ENCODE measurements around the gene AGRN. TPM values are rescaled to one million over a fixed set of nuclear protein-coding genes. Genes with fewer than 3 reads are reported as not detected.

The AGRN gene
- total and polyA plus RNA-seq, 2 of the 4 experiments (the other 2 are of a cell fraction): 8.1 to 115 TPM

- no peak overlapping the region for H4K5ac ChIP-seq (ENCODE audit: low read depth, low read length)
- no peak overlapping the region for H2BK120ac ChIP-seq (ENCODE audit: low read depth, low read length)
- TF ChIP-seq POLR2A (IDR thresholded peaks at IDR 0.05; ENCODE audit: low read depth, low read length) (no peak), CEBPB (IDR thresholded peaks at IDR 0.05; ENCODE audit: low read depth, low read length) (no peak), RCOR1 (IDR thresholded peaks at IDR 0.05; ENCODE audit: insufficient replicate concordance, low read length) (no peak), NFE2L2 (IDR thresholded peaks at IDR 0.05; ENCODE audit: low read depth, low read length) (no peak), SMC3 (IDR thresholded peaks at IDR 0.05; ENCODE audit: low read depth, low read length) (no peak), BHLHE40 (IDR thresholded peaks at IDR 0.05; ENCODE audit: low read depth, low read length) (no peak), MAZ (IDR thresholded peaks at IDR 0.05; ENCODE audit: borderline replicate concordance, low read depth, low read length) (no peak), CHD1 (IDR thresholded peaks at IDR 0.05; ENCODE audit: low read depth, low read length) (no peak), CTCF (conservative IDR thresholded peaks at IDR 0.05; ENCODE audit: low read depth, low read length) (no peak)
- no peak overlapping the region for H3K14ac ChIP-seq (replicated peaks; ENCODE audit: low read depth, low read length)
- dilution Hi-C loops (cut with HindIII; ENCODE audit: low sequenced_read_pairs, unreplicated experiment) (no loop called here), intact Hi-C loops (cut with micrococcal nuclease) (loop anchor here (2.0 kb wide), 1 partner anchor 28 kb away; the partner anchor contains the start of gene ISG15), in situ Hi-C loops (cut with MboI; ENCODE audit: low sequenced_read_pairs) (no loop called here)
- H3K36me3 ChIP-seq (ENCODE audit: control insufficient read depth, insufficient read depth, low read length): peaks cover 45% of the 10 kb centered on the region
- no peak overlapping the region for H3K4me3 ChIP-seq (ENCODE audit: insufficient read depth, low read depth, low read length)
- no peak overlapping the region for H4K91ac ChIP-seq (ENCODE audit: insufficient read depth, low read depth, low read length)
- H3K4me2 ChIP-seq (ENCODE audit: low read depth, low read length): 0 out of 2 replicates have a peak overlapping the region, but pooled peaks have one; percentile 40
- peak overlapping the region; percentile 78 for H2AFZ ChIP-seq (replicated peaks; ENCODE audit: low read length, poor library complexity)
- H2BK20ac ChIP-seq (ENCODE audit: low read depth, low read length): no peak overlapping the region
- TSS peak; percentile 76 for BruUV-seq (replicated peaks)
- H3K56ac ChIP-seq (ENCODE audit: extremely low read depth, insufficient read depth, low read length): no peak overlapping the region
- no peak overlapping the region; the same call in 1 of the 2 replicates for H2AK5ac ChIP-seq (ENCODE audit: low read depth, low read length)
- H3K27ac ChIP-seq (ENCODE audit: insufficient read depth, low read length): no peak overlapping the region
- ChIA-PET CTCF (no interaction called here), POLR2A (ENCODE audit: unreplicated experiment) (no interaction called here)
- H4K20me1 ChIP-seq (ENCODE audit: insufficient read depth, low read length): peaks cover 56% of the 10 kb centered on the region
- H3K9me1 ChIP-seq (ENCODE audit: insufficient read depth, low read length): 0 out of 2 replicates have a peak, but pooled peaks cover 5% of the 10 kb centered on the region
- peaks cover 9 to 34% of the 10 kb centered on the region in 2 experiments for H3K79me1 ChIP-seq (ENCODE audit: low read depth in 1 of 2, low read length in 2 of 2)
- H4K8ac ChIP-seq (ENCODE audit: low read depth in 2 of 2, low read length in 2 of 2): no peak overlapping the region
- no peak; the same call in 1 of the 2 replicates for ATAC-seq (ENCODE audit: low read depth)
- H2BK15ac ChIP-seq (ENCODE audit: low read depth, low read length): no peak overlapping the region
- peaks cover 7% of the 10 kb centered on the region for H3K4me1 ChIP-seq (ENCODE audit: control insufficient read depth, insufficient read depth, low read length)
- H3K4ac ChIP-seq (ENCODE audit: low read depth, low read length): no peak overlapping the region
- no peaks in the 10 kb centered on the region for H3K27me3 ChIP-seq (ENCODE audit: control insufficient read depth, insufficient read depth, low read length)
- no peak overlapping the region for H3K9ac ChIP-seq (ENCODE audit: low read depth, low read length)
- H3K18ac ChIP-seq (ENCODE audit: low read depth, low read length): no peak overlapping the region
- H2BK5ac ChIP-seq (ENCODE audit: low read depth, low read length, poor library complexity, severe bottlenecking): no peak overlapping the region
- 50% methylated on average over 50 of the region's 60 CpGs; no CpG with 5 or more reads in 1 of the 2 experiments for WGBS, 2 experiments (ENCODE audit: extremely low coverage in 2 of 2, insufficient read length in 1 of 2)
- H3K23ac ChIP-seq (ENCODE audit: low read depth, low read length): no peak overlapping the region
- no peak for DNase-seq
- H3K9me3 ChIP-seq (ENCODE audit: control insufficient read depth, insufficient read depth, low read length): no peaks in the 10 kb centered on the region
- peak overlapping the region; percentile 42 for H2AK9ac ChIP-seq (replicated peaks; ENCODE audit: low read depth, low read length, poor library complexity)
Observed at GRCh38 chr1:1041092-1041523, 21.2 kb downstream of the AGRN start.

Measured in IMR-90 (cell line).